HG02571 (cell line): ENCODE results near the gene ABCA13.

Experiments
- ATAC-seq: cut with Tn5 transposase; IDR thresholded peaks from one replicate; pipeline ENCODE4 v1.9.1; 2021; ENCODE audit warnings: mild to moderate bottlenecking, moderate library complexity; ENCODE audit not compliant: unreplicated experiment

Gene ABCA13

DNA sequence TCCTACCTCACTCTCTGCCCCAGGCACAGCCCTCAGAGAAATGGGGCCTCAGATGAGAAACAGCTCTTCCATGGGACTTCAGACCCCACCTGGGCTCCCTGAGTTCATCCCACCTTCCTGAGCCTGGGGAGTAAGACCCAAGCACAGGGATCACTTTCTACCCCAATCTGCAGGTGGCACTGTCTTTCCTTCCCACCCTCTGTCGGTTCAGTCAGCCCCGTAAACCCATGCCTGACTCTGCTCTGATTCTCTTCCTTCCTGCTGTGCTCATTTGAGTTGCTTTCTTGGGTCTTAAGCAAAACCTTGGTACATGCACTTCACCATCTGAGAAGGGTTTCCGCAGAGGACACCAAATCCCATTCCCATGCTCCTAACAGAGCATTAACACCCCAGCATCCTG is 446.7 kb downstream of the ABCA13 start:
- no peak for ATAC-seq

DNA sequence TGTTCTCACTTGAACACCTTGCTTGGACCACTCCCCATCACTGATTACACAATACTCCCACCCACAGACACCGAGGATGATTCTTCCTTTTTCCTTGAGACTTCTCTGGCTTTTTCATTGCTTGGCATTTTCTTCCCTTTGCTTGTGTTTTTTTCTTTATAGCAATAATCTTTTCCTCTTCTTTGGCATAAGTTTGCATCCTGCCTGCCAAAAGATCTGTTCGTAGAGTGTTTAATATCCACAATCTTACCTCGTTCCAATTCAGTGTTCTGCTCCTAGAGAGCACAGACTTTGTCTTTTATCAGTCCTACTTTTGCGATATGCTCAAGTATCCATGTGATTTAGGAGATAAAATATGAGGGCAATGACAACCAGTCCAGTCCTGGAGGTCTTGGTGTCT is 449.8 kb downstream of the ABCA13 start:
- ATAC-seq = no peak

DNA sequence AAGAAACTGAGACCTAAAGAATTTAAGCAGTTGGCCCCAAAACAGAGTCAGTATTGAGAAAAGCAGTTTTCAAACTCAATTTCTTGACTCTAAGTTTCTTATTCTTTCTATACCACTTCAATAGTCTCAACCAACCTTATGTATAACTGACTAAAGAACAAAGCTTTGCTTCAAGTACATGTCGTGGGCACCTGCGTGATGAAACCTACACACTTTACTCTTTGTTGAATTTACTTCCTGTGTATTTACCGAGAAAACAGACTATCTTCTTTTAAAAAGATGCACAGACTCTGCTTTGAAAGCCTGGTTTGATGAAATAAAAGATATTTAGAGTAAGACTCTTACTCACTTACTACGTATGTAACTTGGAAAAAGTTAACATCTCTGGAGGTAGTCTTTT is 455.9 kb downstream of the ABCA13 start:
- no peak for ATAC-seq

DNA sequence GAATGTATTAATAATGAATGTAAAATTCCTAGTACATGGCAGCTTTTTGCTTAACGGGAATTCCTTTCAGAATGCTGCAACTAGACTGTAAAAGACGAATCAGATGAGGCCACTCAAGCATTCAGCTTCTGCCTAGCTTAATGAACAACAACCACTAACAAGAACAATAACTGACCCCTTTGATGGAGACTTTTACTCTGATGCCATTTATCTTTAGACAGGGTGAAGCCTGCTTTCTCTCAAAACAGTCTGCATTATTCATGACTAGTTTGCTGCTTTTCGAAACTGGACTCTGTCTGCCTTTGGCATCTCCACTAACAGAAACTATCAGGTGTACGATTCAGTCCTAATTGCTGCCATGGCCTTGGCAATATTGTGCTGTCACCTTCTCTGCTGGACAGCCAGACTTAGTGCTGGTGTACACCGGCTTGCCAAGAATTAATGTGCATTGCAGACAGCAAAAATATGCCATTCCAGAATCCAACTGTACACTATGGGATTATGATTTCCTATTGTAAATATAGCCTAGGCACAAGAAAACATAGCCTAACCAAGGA is 457.6 kb downstream of the ABCA13 start:
- ATAC-seq = no peak

DNA sequence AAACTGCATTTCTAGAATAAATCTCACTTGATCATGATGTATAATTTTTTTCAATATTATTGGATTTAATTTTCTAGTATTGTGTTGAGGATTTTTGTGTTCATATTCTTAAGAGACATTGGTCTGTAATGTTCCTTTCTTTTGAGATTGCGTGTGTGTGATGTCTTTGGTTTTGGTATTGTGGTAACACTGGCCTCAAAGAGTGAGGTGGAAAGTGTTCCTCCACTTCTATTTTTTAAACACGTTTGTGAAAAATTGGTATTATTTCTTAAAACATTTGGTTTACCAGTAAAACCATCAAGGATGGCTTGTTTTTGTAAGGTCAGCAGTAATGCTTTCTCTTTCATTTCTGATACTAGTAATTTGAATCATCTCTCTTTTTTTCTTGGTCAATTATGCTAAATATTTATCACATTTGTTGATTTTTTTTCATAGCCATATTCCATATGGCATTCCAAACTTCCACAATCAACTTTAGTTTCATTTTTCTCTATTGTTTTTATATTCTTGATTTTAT is 462.9 kb downstream of the ABCA13 start:
- ATAC-seq = no peak

GRCh38 chr7:48635796-48636195 is 464.5 kb downstream of the ABCA13 start:
- ATAC-seq = no peak

GRCh38 chr7:48636391-48637015 is 465.2 kb downstream of the ABCA13 start:
- no peak for ATAC-seq

- no peak for ATAC-seq
Measured at GRCh38 chr7:48637382-48637781, 466.1 kb downstream of the ABCA13 start.

- no peak for ATAC-seq
Measured at GRCh38 chr7:48638041-48638440, 466.8 kb downstream of the ABCA13 start.

DNA sequence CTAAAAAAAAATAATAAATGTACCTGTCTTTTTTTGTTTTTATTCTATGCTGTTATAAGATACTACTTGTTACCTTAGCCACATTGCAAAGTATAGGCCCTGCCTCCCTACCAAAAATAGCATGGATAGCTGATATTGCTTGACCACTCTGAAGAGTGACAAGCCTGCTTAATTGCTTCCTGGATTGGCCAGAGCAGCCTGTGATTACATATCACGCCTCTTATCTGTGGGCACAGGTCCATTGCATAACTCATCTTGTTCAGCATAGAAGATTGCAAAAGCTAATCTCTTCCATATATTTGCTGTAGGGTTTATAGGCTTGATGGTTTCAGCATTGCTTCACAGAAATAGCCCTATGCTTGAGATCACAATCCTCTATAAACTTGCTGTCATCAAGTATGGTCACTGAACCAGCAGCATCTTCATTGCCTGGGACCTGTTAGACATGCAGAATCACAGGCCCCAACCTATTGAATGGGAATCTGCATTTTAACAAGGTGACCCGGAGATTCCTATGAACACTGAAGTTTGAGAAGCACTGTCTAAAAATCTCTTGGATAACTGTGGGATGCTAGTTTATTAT is 472.3 kb downstream of the ABCA13 start:
- ATAC-seq = no peak

DNA sequence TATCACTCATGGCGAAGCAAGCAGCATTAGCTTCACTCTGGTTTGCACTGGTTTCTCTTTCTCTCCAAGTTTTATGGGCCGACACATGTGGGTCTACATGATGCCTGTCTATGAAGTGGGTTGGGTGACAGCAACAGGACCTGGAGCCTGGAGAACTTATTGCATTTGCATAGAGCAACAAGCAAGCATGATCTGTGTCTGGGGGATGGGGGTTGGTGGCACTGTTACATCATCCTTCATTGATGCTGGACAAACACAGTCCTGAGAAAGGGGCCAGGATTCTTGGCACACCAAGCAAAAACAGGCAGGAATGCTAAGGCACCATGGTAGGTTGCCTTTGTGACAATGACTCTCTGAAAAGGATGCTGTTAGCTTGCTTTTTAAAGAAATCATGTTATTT is 486.9 kb downstream of the ABCA13 start:
- no peak for ATAC-seq

DNA sequence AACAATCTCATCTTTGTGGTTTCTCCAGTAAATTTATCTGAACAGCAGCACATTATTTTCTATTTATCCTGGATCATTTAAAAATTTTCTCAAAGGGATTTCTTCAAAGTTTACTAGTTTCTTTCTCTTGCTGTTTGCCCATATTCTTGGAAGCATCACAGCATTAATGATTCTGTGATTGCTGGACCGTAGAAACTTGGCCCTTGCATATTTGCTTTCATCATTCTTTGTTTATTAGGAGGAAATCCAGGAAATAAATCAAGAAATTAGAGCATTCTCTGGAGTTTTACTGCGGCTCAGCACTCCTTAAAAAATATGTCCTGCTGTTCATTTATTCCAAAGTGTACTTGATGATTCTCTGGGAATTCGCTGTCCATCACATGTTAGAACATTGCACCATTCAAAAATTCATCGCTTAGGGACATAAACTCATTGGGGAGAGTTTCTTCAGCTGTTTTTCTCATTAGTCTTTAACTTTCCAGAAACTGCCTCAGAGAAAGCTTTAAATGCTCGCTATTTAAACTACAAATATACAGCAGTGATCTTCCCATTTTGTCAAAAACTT is 489.1 kb downstream of the ABCA13 start:
- no peak for ATAC-seq

DNA sequence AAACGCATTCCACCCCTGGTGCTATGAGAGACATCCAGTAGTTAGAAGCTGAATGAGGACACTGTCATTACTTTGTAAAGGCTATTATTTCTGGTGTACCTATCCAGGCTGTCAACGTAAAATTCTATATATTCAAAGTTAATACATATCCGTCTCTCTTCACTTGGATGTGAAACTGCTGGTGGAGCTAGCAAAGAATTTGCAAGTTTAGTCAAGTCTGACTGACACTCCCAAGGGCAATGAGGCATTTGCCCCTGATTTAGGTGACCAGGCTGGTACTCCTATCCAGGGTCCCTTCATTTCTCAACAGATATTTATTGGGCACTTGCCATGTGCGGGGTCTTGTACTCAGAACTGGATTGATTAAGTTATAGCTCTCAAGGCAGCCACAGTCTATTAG is 493.0 kb downstream of the ABCA13 start:
- no peak for ATAC-seq

GRCh38 chr7:48665353-48666135 is 494.3 kb downstream of the ABCA13 start:
- ATAC-seq = no peak

GRCh38 chr7:48667407-48667806 is 496.1 kb downstream of the ABCA13 start:
- no peak for ATAC-seq

GRCh38 chr7:48671656-48672055 is 500.4 kb downstream of the ABCA13 start:
- ATAC-seq = no peak

- ATAC-seq = no peak
Measured at GRCh38 chr7:48681006-48681405, 509.7 kb downstream of the ABCA13 start.

- no peak for ATAC-seq
Measured at GRCh38 chr7:48691788-48692187, 520.5 kb downstream of the ABCA13 start.
